Measurements from ENCODE around the gene IPO7. TPM values are rescaled to one million over a fixed set of nuclear protein-coding genes. Genes with fewer than 3 reads are reported as not detected.

The IPO7 gene
- polyA plus RNA-seq, 1 of the 3 experiments (the other 2 are of a cell fraction), result 25.4 TPM

- 34% methylated on average over 1 of the region's 1 CpG for WGBS (ENCODE audit: low lambda C conversion rate)
- DNase-seq, result peak; percentile 20
- Histone ChIP-seq H3K4me1 (ENCODE audit: control insufficient read depth in 1 of 2, insufficient read depth in 2 of 2, low read depth in 1 of 2, low read length in 1 of 2) (peaks cover 0 to 12% of the 10 kb centered on the region in 2 experiments; a peak in 1 of 4 replicates), H3K4me3 (ENCODE audit: low read depth in 2 of 2, low read length in 1 of 2) (no peak overlapping the region), H3K9ac (no peak overlapping the region), H3F3A (replicated peaks; ENCODE audit: insufficient read depth) (peaks cover 18% of the 10 kb centered on the region), H3K9me2 (no peaks in the 10 kb centered on the region), H3K9me3 (no peaks in the 10 kb centered on the region), H3K79me2 (ENCODE audit: insufficient read depth) (no peaks in the 10 kb centered on the region), H4K20me1 (ENCODE audit: insufficient read depth) (no peaks in the 10 kb centered on the region), H3K4me2 (no peak overlapping the region), H3K27ac (ENCODE audit: low read depth in 2 of 2, low read length in 1 of 2) (no peak overlapping the region), H3K36me3 (replicated peaks in 1 of 2; ENCODE audit: control insufficient read depth in 1 of 2, insufficient read depth in 2 of 2, low read length in 1 of 2) (peaks cover 13 to 33% of the 10 kb centered on the region in 2 experiments), H3K27me3 (ENCODE audit: insufficient read depth) (no peaks in the 10 kb centered on the region), H2AFZ (ENCODE audit: low read depth) (no peak overlapping the region)
- POLR2A ChIA-PET, result no interaction called here
- CTCF ChIA-PET, result interaction anchor here (0.6 to 3.5 kb wide), 3 partner anchors 10 to 210 kb away, joined by 3 to 12 read pairs (median 4); no protein-coding TSS in a partner anchor
- TF ChIP-seq MXI1 (IDR thresholded peaks at IDR 0.05; ENCODE audit: low read depth, low read length) (0 out of 2 replicates have a peak, but pooled peaks have one; percentile 21), FOSL2 (IDR thresholded peaks at IDR 0.05; ENCODE audit: borderline replicate concordance, low read depth) (no peak)
Measured at GRCh38 chr11:9493492-9493891, 109.0 kb downstream of the IPO7 start.

DNA sequence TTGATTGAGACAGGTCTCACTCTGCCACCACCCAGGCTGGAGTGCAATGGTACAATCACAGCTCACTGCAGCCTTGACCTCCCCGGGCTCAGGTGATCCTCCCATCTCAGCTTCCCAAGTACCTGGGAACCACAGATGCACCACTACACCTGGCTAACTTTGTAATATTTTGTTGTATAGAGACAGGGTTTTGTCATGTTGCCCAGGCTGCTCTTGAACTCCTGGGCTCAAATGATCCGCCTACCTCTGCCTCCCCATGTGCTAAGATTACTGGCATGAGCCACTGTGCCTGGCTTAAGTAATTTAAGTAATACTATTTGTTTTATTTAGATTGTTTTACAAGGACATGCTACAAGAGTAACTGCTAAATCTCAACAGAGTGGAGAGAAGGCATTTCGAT lies 109.9 kb downstream of the IPO7 start:
- Histone ChIP-seq H3F3A (replicated peaks; ENCODE audit: insufficient read depth) (peaks cover 10% of the 10 kb centered on the region), H3K4me3 (ENCODE audit: low read depth in 2 of 2, low read length in 1 of 2) (no peak overlapping the region), H2AFZ (ENCODE audit: low read depth) (no peak overlapping the region), H3K36me3 (replicated peaks in 1 of 2; ENCODE audit: control insufficient read depth in 1 of 2, insufficient read depth in 2 of 2, low read length in 1 of 2) (peaks cover 17 to 39% of the 10 kb centered on the region in 2 experiments), H3K27me3 (ENCODE audit: insufficient read depth) (no peaks in the 10 kb centered on the region), H3K4me1 (ENCODE audit: control insufficient read depth in 1 of 2, insufficient read depth in 2 of 2, low read depth in 1 of 2, low read length in 1 of 2) (peaks cover 0 to 6% of the 10 kb centered on the region in 2 experiments; a peak in 2 of 4 replicates), H3K9me3 (no peaks in the 10 kb centered on the region), H3K9me2 (no peaks in the 10 kb centered on the region), H3K27ac (ENCODE audit: low read depth in 2 of 2, low read length in 1 of 2) (no peak overlapping the region), H3K4me2 (no peak overlapping the region), H3K79me2 (ENCODE audit: insufficient read depth) (no peaks in the 10 kb centered on the region), H4K20me1 (ENCODE audit: insufficient read depth) (no peaks in the 10 kb centered on the region), H3K9ac (no peak overlapping the region)
- POLR2A ChIA-PET, result no interaction called here
- TF ChIP-seq, protein P1, sequence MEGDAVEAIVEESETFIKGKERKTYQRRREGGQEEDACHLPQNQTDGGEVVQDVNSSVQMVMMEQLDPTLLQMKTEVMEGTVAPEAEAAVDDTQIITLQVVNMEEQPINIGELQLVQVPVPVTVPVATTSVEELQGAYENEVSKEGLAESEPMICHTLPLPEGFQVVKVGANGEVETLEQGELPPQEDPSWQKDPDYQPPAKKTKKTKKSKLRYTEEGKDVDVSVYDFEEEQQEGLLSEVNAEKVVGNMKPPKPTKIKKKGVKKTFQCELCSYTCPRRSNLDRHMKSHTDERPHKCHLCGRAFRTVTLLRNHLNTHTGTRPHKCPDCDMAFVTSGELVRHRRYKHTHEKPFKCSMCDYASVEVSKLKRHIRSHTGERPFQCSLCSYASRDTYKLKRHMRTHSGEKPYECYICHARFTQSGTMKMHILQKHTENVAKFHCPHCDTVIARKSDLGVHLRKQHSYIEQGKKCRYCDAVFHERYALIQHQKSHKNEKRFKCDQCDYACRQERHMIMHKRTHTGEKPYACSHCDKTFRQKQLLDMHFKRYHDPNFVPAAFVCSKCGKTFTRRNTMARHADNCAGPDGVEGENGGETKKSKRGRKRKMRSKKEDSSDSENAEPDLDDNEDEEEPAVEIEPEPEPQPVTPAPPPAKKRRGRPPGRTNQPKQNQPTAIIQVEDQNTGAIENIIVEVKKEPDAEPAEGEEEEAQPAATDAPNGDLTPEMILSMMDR (IDR thresholded peaks at IDR 0.05), result no peak
- TF ChIP-seq, protein P2, sequence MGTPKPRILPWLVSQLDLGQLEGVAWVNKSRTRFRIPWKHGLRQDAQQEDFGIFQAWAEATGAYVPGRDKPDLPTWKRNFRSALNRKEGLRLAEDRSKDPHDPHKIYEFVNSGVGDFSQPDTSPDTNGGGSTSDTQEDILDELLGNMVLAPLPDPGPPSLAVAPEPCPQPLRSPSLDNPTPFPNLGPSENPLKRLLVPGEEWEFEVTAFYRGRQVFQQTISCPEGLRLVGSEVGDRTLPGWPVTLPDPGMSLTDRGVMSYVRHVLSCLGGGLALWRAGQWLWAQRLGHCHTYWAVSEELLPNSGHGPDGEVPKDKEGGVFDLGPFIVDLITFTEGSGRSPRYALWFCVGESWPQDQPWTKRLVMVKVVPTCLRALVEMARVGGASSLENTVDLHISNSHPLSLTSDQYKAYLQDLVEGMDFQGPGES (IDR thresholded peaks at IDR 0.05; ENCODE audit: low read depth, low read length), result no peak
- TF ChIP-seq USF1 (IDR thresholded peaks at IDR 0.05; ENCODE audit: borderline replicate concordance, low read depth), result no peak
- no peak for TF ChIP-seq RAD21 (IDR thresholded peaks at IDR 0.05; ENCODE audit: low read length)
- TF ChIP-seq SIN3A (IDR thresholded peaks at IDR 0.05; ENCODE audit: borderline replicate concordance, low read depth, low read length), result no peak
- no peak for TF ChIP-seq ELF1 (IDR thresholded peaks at IDR 0.05)
- no peak for TF ChIP-seq CHD2 (IDR thresholded peaks at IDR 0.05; ENCODE audit: low read length, partially characterized antibody)
- TF ChIP-seq ZBTB33 (IDR thresholded peaks at IDR 0.05; ENCODE audit: borderline replicate concordance, low read depth), result no peak
- TF ChIP-seq FOXJ3 (CRISPR knock-in tag; IDR thresholded peaks at IDR 0.05), result no peak
- TF ChIP-seq TCF12 (IDR thresholded peaks at IDR 0.05), result no peak
- no peak for TF ChIP-seq POLR2AphosphoS5 (IDR thresholded peaks at IDR 0.05; ENCODE audit: low read depth, low read length)
- TF ChIP-seq, protein P3, sequence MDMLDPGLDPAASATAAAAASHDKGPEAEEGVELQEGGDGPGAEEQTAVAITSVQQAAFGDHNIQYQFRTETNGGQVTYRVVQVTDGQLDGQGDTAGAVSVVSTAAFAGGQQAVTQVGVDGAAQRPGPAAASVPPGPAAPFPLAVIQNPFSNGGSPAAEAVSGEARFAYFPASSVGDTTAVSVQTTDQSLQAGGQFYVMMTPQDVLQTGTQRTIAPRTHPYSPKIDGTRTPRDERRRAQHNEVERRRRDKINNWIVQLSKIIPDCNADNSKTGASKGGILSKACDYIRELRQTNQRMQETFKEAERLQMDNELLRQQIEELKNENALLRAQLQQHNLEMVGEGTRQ (IDR thresholded peaks at IDR 0.05; ENCODE audit: borderline replicate concordance, low read depth, low read length), result no peak
- TF ChIP-seq PBX3 (IDR thresholded peaks at IDR 0.05), result no peak
- 94% methylated on average over 3 of the region's 3 CpGs for WGBS (ENCODE audit: low lambda C conversion rate)
- DNase-seq, result no peak
- CTCF ChIA-PET, result interaction anchor here (3.5 kb wide), 1 partner anchor 13 kb away, joined by 12 read pairs; no protein-coding TSS in a partner anchor

Data from SK-N-SH (cell line).